Measurements from ENCODE around the gene SUZ12. TPM values are rescaled to one million over a fixed set of nuclear protein-coding genes. Genes with fewer than 3 reads are reported as not detected.
"Not testable (repeated sequence)": the region's sequence is repeated elsewhere in the genome, so short reads cannot be mapped to it uniquely, and the experiment has no call there.

SUZ12 gene
- 34.9 TPM for polyA plus RNA-seq (2013, experiment 1 of 2)
- 36.4 TPM for polyA plus RNA-seq (2013, experiment 2 of 2)

DNA sequence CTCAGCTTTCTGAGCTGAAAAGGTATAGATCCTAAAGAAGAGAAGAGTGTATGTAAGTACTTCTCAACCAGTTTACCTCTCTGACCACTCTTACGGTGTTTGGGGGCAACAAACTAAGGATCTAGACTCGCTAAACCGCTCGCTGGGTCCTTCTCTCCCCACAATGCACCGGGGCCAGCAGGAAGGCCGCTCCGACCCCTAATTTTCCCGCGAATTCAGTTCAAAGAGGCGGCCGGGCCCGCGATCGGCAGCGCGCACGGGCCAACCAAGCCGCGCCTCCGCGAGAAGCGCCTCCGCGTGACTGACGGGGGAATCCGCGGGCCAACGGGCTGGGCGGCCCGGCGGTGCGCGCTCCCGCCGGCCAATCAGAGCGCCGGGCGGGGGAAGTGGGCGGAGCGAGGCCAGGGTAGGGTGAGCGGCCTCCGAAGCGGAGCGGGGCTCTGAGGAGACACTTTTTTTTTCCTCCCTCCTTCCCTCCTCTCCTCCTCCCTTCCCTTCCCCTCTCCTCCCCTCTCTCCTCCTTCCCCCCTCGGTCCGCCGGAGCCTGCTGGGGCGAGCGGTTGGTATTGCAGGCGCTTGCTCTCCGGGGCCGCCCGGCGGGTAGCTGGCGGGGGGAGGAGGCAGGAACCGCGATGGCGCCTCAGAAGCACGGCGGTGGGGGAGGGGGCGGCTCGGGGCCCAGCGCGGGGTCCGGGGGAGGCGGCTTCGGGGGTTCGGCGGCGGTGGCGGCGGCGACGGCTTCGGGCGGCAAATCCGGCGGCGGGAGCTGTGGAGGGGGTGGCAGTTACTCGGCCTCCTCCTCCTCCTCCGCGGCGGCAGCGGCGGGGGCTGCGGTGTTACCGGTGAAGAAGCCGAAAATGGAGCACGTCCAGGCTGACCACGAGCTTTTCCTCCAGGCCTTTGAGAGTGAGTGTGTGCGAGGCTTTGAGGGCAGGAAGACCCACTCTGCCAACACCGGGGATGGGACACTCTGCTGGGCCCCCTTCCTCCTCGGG lies at the start of gene SUZ12:
TSS of gene SUZ12 (plus strand) at position 393 of the 995 bp plus-strand sequence. CDS start at position 633, 240 bp downstream.
- not testable (repeated sequence) for H2BK12ac ChIP-seq (ENCODE audit: low read length); H2BK120ac ChIP-seq (ENCODE audit: low read depth, low read length); H4K91ac ChIP-seq (ENCODE audit: low read depth, low read length, poor library complexity); H3K9me3 ChIP-seq (replicated peaks in 1 of 2; ENCODE audit: control insufficient read depth in 2 of 2, insufficient read depth in 1 of 2, low read depth in 1 of 2, low read length in 2 of 2); H3K4me1 ChIP-seq (ENCODE audit: control insufficient read depth in 2 of 2, insufficient read depth in 1 of 2, low read depth in 1 of 2, low read length in 2 of 2); H3K79me1 ChIP-seq (ENCODE audit: low read depth, low read length); H3K27me3 ChIP-seq (ENCODE audit: control insufficient read depth in 3 of 3, insufficient read depth in 3 of 3, low read depth in 1 of 3, low read length in 3 of 3); H4K8ac ChIP-seq (ENCODE audit: low read depth, low read length); H3K4ac ChIP-seq (ENCODE audit: low read length); H2AK5ac ChIP-seq (ENCODE audit: low read depth, low read length); H2BK15ac ChIP-seq (ENCODE audit: low read length)
- peak within 1 kb of the TSS; percentile 71 for H3K14ac ChIP-seq (ENCODE audit: low read length)
- H3K4me3 ChIP-seq (ENCODE audit: low read length in 2 of 2), result peak within 1 kb of the TSS; percentile 85 to 90
- peak within 1 kb of the TSS; percentile 97 for H3K27ac ChIP-seq (replicated peaks; ENCODE audit: low read length)
- peak within 1 kb of the TSS; percentile 53 for H2BK5ac ChIP-seq (ENCODE audit: low read length)
- H3K18ac ChIP-seq (ENCODE audit: low read length), result peak within 1 kb of the TSS; percentile 97
- peak; percentile 83 for DNase-seq (ENCODE audit: low spot score)
- peak within 1 kb of the TSS; percentile 55 for H3K23ac ChIP-seq (ENCODE audit: low read depth, low read length, poor library complexity)
- peak within 1 kb of the TSS; percentile 92 for H3K9ac ChIP-seq (ENCODE audit: low read depth, low read length, poor library complexity)
- peak within 1 kb of the TSS; percentile 94 for H2AFZ ChIP-seq (ENCODE audit: low read length)
- no CpG with 5 or more reads among the region's 93 CpGs for WGBS, 2 donors (ENCODE audit: extremely low coverage in 2 of 2, insufficient read length in 2 of 2, insufficient replicate concordance in 1 of 2)
- H3K4me2 ChIP-seq (ENCODE audit: insufficient read depth, low read length, poor library complexity, severe bottlenecking), result peak within 1 kb of the TSS; percentile 49
- peaks cover 0 to 20% of the 10 kb centered on the region in 2 donors for H3K36me3 ChIP-seq (replicated peaks in 1 of 2; ENCODE audit: control insufficient read depth in 2 of 2, insufficient read depth in 2 of 2, low read length in 2 of 2)

DNA sequence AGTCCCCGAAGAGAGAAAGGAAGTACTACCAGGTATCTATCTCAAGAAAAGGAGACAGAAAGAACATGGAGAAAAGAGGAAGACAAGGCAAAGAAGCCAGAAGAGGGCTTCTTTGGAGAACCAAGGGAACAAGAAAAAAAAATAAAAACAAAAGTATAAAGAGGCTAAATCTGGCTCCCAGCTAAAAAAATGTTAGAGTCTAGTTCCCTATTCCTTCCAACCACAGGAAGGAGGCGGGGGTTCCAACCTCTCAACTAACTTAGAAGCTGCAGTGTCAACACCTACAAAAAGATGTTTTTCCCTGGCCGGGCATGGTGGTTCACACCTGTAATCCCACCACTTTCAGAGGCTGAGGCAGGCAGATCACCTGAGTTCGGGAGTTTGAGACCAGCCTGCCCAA lies 48.7 kb upstream of the SUZ12 start:
- H3K18ac ChIP-seq (ENCODE audit: low read length), result no peak overlapping the region
- no peak overlapping the region for H2AK5ac ChIP-seq (ENCODE audit: low read depth, low read length)
- H3K9ac ChIP-seq (ENCODE audit: low read depth, low read length, poor library complexity), result no peak overlapping the region
- H3K14ac ChIP-seq (ENCODE audit: low read length), result no peak overlapping the region
- no peak overlapping the region for H2BK120ac ChIP-seq (ENCODE audit: low read depth, low read length)
- peaks cover 16 to 94% of the 10 kb centered on the region in 2 donors for H3K36me3 ChIP-seq (replicated peaks in 1 of 2; ENCODE audit: control insufficient read depth in 2 of 2, insufficient read depth in 2 of 2, low read length in 2 of 2)
- H3K4me2 ChIP-seq (ENCODE audit: insufficient read depth, low read length, poor library complexity, severe bottlenecking), result no peak overlapping the region
- no peak overlapping the region for H2AFZ ChIP-seq (ENCODE audit: low read length)
- no peak for DNase-seq (ENCODE audit: low spot score)
- no peaks in the 10 kb centered on the region for H3K9me3 ChIP-seq (replicated peaks in 1 of 2; ENCODE audit: control insufficient read depth in 2 of 2, insufficient read depth in 1 of 2, low read depth in 1 of 2, low read length in 2 of 2)
- H3K27ac ChIP-seq (replicated peaks; ENCODE audit: low read length), result no peak overlapping the region
- H3K23ac ChIP-seq (ENCODE audit: low read depth, low read length, poor library complexity), result no peak overlapping the region
- no peak overlapping the region for H4K8ac ChIP-seq (ENCODE audit: low read depth, low read length)
- no peak overlapping the region for H4K91ac ChIP-seq (ENCODE audit: low read depth, low read length, poor library complexity)
- H3K4me1 ChIP-seq (ENCODE audit: control insufficient read depth in 2 of 2, insufficient read depth in 1 of 2, low read depth in 1 of 2, low read length in 2 of 2), result no peaks in the 10 kb centered on the region
- no peaks in the 10 kb centered on the region for H3K27me3 ChIP-seq (ENCODE audit: control insufficient read depth in 3 of 3, insufficient read depth in 3 of 3, low read depth in 1 of 3, low read length in 3 of 3)
- no peak overlapping the region for H2BK15ac ChIP-seq (ENCODE audit: low read length)
- no peak overlapping the region for H3K4me3 ChIP-seq (ENCODE audit: low read length in 2 of 2)
- H3K79me1 ChIP-seq (ENCODE audit: low read depth, low read length), result no peaks in the 10 kb centered on the region
- WGBS, 2 donors (ENCODE audit: extremely low coverage in 2 of 2, insufficient read length in 2 of 2, insufficient replicate concordance in 1 of 2), result no CpG with 5 or more reads among the region's 4 CpGs
- no peak overlapping the region for H2BK5ac ChIP-seq (ENCODE audit: low read length)
- H3K4ac ChIP-seq (ENCODE audit: low read length), result no peak overlapping the region
- H2BK12ac ChIP-seq (ENCODE audit: low read length), result no peak overlapping the region

DNA sequence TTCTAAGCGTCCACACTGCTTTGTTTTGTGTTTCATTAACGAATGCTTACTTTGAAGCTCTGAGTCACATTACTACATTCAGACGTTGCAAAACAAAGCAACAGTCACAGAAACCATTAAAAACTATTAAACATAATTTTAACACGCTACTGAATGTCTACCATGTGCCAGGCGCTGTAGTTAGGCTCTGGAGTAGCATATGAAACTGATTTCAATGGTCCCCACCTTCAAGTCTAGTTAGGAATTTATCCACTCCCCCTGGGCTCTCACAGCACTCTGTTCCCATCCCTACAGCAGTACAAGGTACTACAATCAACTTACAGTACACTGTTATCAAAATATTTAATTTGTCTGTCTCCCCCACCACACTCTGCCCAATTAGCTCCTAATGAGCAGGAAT lies 35.9 kb upstream of the SUZ12 start:
- no peak overlapping the region for H2BK12ac ChIP-seq (ENCODE audit: low read length)
- H3K4me3 ChIP-seq (ENCODE audit: low read length in 2 of 2), result peak overlapping the region; percentile 55 to 89
- peak overlapping the region; percentile 74 for H2AFZ ChIP-seq (ENCODE audit: low read length)
- no peak for DNase-seq (ENCODE audit: low spot score)
- no peak overlapping the region for H3K27ac ChIP-seq (replicated peaks; ENCODE audit: low read length)
- H3K9me3 ChIP-seq (replicated peaks in 1 of 2; ENCODE audit: control insufficient read depth in 2 of 2, insufficient read depth in 1 of 2, low read depth in 1 of 2, low read length in 2 of 2), result no peaks in the 10 kb centered on the region
- H4K91ac ChIP-seq (ENCODE audit: low read depth, low read length, poor library complexity), result no peak overlapping the region
- no peak overlapping the region for H2BK120ac ChIP-seq (ENCODE audit: low read depth, low read length)
- H3K23ac ChIP-seq (ENCODE audit: low read depth, low read length, poor library complexity), result no peak overlapping the region
- no CpG with 5 or more reads among the region's 5 CpGs for WGBS, 2 donors (ENCODE audit: extremely low coverage in 2 of 2, insufficient read length in 2 of 2, insufficient replicate concordance in 1 of 2)
- no peak overlapping the region for H3K9ac ChIP-seq (ENCODE audit: low read depth, low read length, poor library complexity)
- no peak overlapping the region for H3K18ac ChIP-seq (ENCODE audit: low read length)
- H3K14ac ChIP-seq (ENCODE audit: low read length), result no peak overlapping the region
- no peak overlapping the region for H2AK5ac ChIP-seq (ENCODE audit: low read depth, low read length)
- peaks cover 10 to 39% of the 10 kb centered on the region in 2 donors for H3K36me3 ChIP-seq (replicated peaks in 1 of 2; ENCODE audit: control insufficient read depth in 2 of 2, insufficient read depth in 2 of 2, low read length in 2 of 2)
- no peak overlapping the region for H2BK15ac ChIP-seq (ENCODE audit: low read length)
- no peak overlapping the region for H2BK5ac ChIP-seq (ENCODE audit: low read length)
- peak overlapping the region; percentile 65 for H3K4me2 ChIP-seq (ENCODE audit: insufficient read depth, low read length, poor library complexity, severe bottlenecking)
- H4K8ac ChIP-seq (ENCODE audit: low read depth, low read length), result no peak overlapping the region
- H3K27me3 ChIP-seq (ENCODE audit: control insufficient read depth in 3 of 3, insufficient read depth in 3 of 3, low read depth in 1 of 3, low read length in 3 of 3), result no peaks in the 10 kb centered on the region
- peaks cover 3% of the 10 kb centered on the region for H3K79me1 ChIP-seq (ENCODE audit: low read depth, low read length)
- peaks cover 1 to 3% of the 10 kb centered on the region in 2 donors for H3K4me1 ChIP-seq (ENCODE audit: control insufficient read depth in 2 of 2, insufficient read depth in 1 of 2, low read depth in 1 of 2, low read length in 2 of 2)
- H3K4ac ChIP-seq (ENCODE audit: low read length), result no peak overlapping the region

DNA sequence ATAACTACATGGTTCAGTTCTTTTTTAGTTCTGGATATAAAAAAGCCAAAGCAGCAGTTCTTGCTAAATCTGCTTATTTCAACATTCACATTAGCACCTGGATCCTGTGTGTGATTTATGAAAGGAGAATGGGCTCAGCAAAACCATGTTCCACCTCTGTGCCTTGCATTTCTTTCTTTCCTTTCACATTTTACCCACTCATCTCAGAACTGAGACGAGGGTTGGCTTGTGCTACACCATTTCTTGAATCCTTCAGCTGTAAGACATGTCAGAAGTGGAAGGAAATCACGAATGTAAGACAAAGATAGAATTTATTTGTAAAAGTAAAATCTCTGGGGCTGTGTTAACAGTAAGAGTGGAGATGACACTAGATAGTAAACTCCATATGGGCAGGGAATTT lies 34.1 kb upstream of the SUZ12 start:
- H3K18ac ChIP-seq (ENCODE audit: low read length), result no peak overlapping the region
- WGBS, 2 donors (ENCODE audit: extremely low coverage in 2 of 2, insufficient read length in 2 of 2, insufficient replicate concordance in 1 of 2), result no CpG with 5 or more reads among the region's 2 CpGs
- no peak overlapping the region for H3K14ac ChIP-seq (ENCODE audit: low read length)

More for the DNA sequence above, 34.1 kb upstream of the SUZ12 start:
- H3K23ac ChIP-seq (ENCODE audit: low read depth, low read length, poor library complexity), result no peak overlapping the region
- no peak overlapping the region for H2BK15ac ChIP-seq (ENCODE audit: low read length)
- no peak overlapping the region for H2AK5ac ChIP-seq (ENCODE audit: low read depth, low read length)
- no peak overlapping the region for H2BK120ac ChIP-seq (ENCODE audit: low read depth, low read length)
- H3K4ac ChIP-seq (ENCODE audit: low read length), result no peak overlapping the region
- H3K4me1 ChIP-seq (ENCODE audit: control insufficient read depth in 2 of 2, insufficient read depth in 1 of 2, low read depth in 1 of 2, low read length in 2 of 2), result peaks cover 1 to 3% of the 10 kb centered on the region in 2 donors
- no peak overlapping the region for H2BK12ac ChIP-seq (ENCODE audit: low read length)
- no peak overlapping the region for H3K27ac ChIP-seq (replicated peaks; ENCODE audit: low read length)
- no peak overlapping the region for H2BK5ac ChIP-seq (ENCODE audit: low read length)
- H3K79me1 ChIP-seq (ENCODE audit: low read depth, low read length), result peaks cover 3% of the 10 kb centered on the region
- H4K8ac ChIP-seq (ENCODE audit: low read depth, low read length), result no peak overlapping the region
- H3K36me3 ChIP-seq (replicated peaks in 1 of 2; ENCODE audit: control insufficient read depth in 2 of 2, insufficient read depth in 2 of 2, low read length in 2 of 2), result peaks cover 10 to 21% of the 10 kb centered on the region in 2 donors
- H3K4me2 ChIP-seq (ENCODE audit: insufficient read depth, low read length, poor library complexity, severe bottlenecking), result no peak overlapping the region
- no peak overlapping the region for H3K9ac ChIP-seq (ENCODE audit: low read depth, low read length, poor library complexity)
- peaks cover 0 to 6% (median 0%) of the 10 kb centered on the region in 3 experiments for H3K27me3 ChIP-seq (ENCODE audit: control insufficient read depth in 3 of 3, insufficient read depth in 3 of 3, low read depth in 1 of 3, low read length in 3 of 3)
- H2AFZ ChIP-seq (ENCODE audit: low read length), result peak overlapping the region; percentile 57
- H3K9me3 ChIP-seq (replicated peaks in 1 of 2; ENCODE audit: control insufficient read depth in 2 of 2, insufficient read depth in 1 of 2, low read depth in 1 of 2, low read length in 2 of 2), result no peaks in the 10 kb centered on the region
- no peak overlapping the region for H3K4me3 ChIP-seq (ENCODE audit: low read length in 2 of 2)
- no peak for DNase-seq (ENCODE audit: low spot score)
- H4K91ac ChIP-seq (ENCODE audit: low read depth, low read length, poor library complexity), result no peak overlapping the region
